Activated T-cell treated with anti-CD3 and anti-CD28 coated beads, Interleukin-2, amount 50 U/mL, for 24 hours (primary cell): ENCODE data around the gene PIH1D1.

ENCODE experiments used
- DNase-seq: peaks from one replicate; pipeline ENCODE4 v3.0.0-alpha.2; 2020
- H3K27ac Mint-ChIP-seq: 2 replicates; pipeline ENCODE4 v1.8.0; 2020; ENCODE audit warnings: mild to moderate bottlenecking, mixed read lengths
- H3K27me3 Mint-ChIP-seq: 2 replicates; pipeline ENCODE4 v1.8.0; 2020; ENCODE audit warnings: mixed read lengths
- H3K36me3 Mint-ChIP-seq: 2 replicates; pipeline ENCODE4 v1.8.0; 2020; ENCODE audit warnings: low read depth, mixed read lengths
- H3K4me1 Mint-ChIP-seq: 2 replicates; pipeline ENCODE4 v1.8.0; 2020; ENCODE audit warnings: low read depth, mixed read lengths
- H3K4me3 Mint-ChIP-seq: 2 replicates; pipeline ENCODE4 v1.8.0; 2020; ENCODE audit warnings: mild to moderate bottlenecking, moderate library complexity, mixed read lengths
- H3K9me3 Mint-ChIP-seq: 2 replicates; pipeline ENCODE4 v1.8.0; 2020; ENCODE audit warnings: mixed read lengths

The PIH1D1 gene

DNA sequence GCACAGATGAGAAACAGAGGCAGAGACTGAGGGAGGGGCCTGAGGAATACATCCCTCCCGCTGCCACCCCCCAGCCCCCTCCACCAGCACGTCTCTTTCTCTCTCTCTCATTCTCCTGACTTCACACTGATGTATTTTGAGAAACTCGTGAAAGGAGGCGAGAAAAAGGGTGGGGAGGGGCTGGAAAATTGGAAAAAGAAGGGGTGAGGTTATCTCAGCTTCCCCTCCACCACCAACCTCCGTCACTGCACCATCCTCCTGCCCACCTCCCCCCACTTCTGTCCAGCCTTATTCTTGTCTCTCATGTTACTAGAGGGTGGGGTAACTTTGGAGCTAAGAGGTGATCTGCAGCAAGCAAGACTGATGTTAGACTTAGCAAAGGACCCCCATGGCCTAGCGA is 11.8 kb downstream of the PIH1D1 start:
- H3K27me3 Mint-ChIP-seq: peaks cover 76% of the 10 kb centered on the region
- H3K4me1 Mint-ChIP-seq: peaks cover 34% of the 10 kb centered on the region
- H3K9me3 Mint-ChIP-seq: no peaks in the 10 kb centered on the region
- H3K27ac Mint-ChIP-seq: no peak overlapping the region
- no peak for DNase-seq
- no peaks in the 10 kb centered on the region for H3K36me3 Mint-ChIP-seq
- H3K4me3 Mint-ChIP-seq: no peak overlapping the region

DNA sequence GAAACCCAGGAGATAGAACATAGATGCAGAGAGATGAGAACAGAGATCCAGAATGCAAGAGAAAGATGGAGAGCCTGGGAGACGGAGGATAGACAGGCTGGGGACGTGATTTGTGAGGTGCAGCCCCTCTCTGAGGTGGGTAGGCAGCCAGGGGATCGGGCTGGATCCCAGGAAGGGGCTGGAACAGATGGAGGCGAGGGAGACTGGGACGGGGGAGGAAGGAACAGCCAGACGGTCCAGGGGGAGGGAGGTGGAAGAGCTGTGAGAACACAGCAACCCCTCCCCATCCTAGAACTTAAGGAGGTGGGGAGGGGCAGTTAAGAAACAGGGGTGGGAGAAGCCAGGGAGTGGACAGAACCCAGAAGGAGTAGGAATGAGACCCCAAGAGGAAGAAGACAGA is 13.4 kb downstream of the PIH1D1 start:
- Mint-ChIP-seq H3K36me3 (no peaks in the 10 kb centered on the region), H3K27me3 (peaks cover 91% of the 10 kb centered on the region), H3K27ac (no peak overlapping the region), H3K4me3 (no peak overlapping the region), H3K9me3 (no peaks in the 10 kb centered on the region), H3K4me1 (peaks cover 30% of the 10 kb centered on the region)
- no peak for DNase-seq

DNA sequence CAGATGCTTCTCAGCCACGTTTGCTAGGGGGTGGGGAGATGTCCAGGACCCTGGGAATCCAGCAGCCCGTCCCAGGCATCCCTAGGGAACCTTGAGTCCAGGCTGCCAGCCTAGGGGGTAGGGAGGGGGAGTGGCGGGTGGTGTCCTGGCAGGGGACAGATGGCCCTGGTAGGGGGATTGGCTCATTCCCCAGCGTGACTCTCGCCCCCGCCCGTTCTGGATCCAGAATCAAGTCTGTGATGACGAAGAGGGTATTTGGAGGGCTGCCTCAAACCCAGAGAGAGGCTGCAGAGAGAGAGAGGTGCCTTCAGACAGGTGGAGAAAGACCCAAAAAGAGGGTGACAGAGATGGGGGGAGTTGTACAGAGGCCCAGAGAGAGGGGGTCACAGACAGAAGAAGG is 14.4 kb downstream of the PIH1D1 start:
- no peak for DNase-seq

DNA sequence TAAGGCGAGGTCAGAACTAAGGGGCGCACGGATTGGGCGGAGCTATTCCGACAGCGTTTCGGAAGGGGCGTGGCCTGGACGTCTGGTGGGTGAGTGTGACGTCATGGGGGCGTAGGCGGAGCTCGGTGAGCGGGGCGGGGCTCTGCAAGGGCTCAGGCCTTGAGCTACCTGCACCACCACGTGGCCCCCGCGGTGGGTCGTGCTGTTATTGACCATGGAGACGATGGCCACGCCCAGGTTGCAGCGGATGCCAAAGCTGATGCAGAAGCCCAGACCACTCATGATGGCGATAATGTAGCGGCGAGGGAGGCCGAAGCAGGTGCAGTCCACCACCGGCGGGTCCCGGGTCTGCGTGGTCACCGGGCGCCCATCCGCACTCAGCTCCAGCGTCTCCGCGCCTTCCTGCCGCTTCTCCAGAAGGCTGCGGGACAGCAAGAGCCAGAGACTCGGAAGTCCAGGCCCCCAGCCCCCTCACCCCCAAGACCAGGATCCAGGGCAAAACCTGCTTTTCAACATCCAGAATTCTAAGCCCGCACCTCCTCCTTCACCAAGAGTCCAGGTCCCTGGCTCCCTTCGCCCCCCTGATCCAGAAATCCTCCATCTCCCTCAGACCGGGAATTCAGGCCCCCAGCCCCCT is 15.1 kb downstream of the PIH1D1 start:
- peak; percentile 73 for DNase-seq
- H3K27me3 Mint-ChIP-seq: peaks cover 93% of the 10 kb centered on the region
- no peaks in the 10 kb centered on the region for H3K36me3 Mint-ChIP-seq
- no peak overlapping the region for H3K4me3 Mint-ChIP-seq
- H3K4me1 Mint-ChIP-seq: peaks cover 28% of the 10 kb centered on the region
- no peaks in the 10 kb centered on the region for H3K9me3 Mint-ChIP-seq
- H3K27ac Mint-ChIP-seq: no peak overlapping the region

More for the DNA sequence above, 14.4 kb downstream of the PIH1D1 start:
- peaks cover 95% of the 10 kb centered on the region for H3K27me3 Mint-ChIP-seq
- H3K9me3 Mint-ChIP-seq: no peaks in the 10 kb centered on the region
- no peak overlapping the region for H3K4me3 Mint-ChIP-seq
- no peak overlapping the region for H3K27ac Mint-ChIP-seq
- no peaks in the 10 kb centered on the region for H3K36me3 Mint-ChIP-seq
- peaks cover 32% of the 10 kb centered on the region for H3K4me1 Mint-ChIP-seq

DNA sequence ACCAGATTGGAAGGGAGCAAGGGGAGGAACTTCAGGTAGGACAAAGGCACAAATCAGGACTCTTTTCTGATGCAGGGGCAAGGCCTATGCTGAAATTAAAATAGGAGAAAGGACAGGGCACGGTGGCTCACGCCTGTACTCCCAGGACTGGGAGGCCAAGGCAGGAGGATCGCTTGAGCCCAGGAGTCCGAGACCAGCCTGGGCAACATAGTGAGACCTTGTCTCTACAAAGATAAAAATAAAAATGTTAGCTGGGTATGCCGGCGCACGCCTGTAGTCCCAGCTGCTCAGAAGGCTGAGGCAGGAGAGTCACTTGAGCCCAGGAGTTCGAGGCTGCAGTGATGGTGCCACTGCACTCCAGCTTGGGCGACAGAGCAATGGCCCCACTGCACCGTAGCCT is 15.9 kb downstream of the PIH1D1 start:
- peaks cover 25% of the 10 kb centered on the region for H3K4me1 Mint-ChIP-seq
- no peak for DNase-seq

DNA sequence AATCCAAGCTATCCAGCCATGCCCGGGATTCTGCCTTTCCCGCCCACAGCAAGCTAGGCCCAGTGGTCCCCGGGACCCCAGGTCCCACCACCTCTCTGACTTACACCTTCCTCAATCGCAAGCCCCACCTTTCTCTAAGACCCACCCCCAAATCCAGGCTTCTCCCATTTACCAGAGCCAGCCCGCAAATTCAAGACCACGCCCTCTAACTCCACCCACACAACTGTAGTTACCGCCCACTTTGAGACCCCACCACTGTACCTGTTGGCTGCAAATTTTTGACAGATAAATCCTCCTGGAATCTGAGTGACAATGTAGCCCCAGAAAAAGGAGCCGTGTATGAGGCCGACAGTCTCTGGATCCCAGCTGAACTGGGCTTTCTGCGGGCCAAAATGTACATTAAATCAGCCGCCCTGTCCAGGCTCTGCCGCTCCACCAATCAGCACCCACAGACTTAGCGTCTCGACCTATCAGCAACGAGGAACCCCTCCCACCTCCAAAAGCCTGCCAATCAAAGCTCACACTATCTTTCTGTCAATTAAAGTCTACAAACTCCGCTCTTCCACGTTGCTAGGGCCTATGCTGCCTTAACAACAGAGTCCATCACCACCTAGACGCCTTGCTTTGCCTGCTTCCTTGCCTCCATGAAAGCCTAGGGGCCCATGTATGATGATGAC is 16.6 kb downstream of the PIH1D1 start:
- Mint-ChIP-seq H3K4me3 (no peak overlapping the region), H3K27me3 (peaks cover 96% of the 10 kb centered on the region), H3K9me3 (no peaks in the 10 kb centered on the region), H3K4me1 (peaks cover 24% of the 10 kb centered on the region), H3K27ac (no peak overlapping the region), H3K36me3 (no peaks in the 10 kb centered on the region)
- no peak for DNase-seq

More for the DNA sequence above, 15.9 kb downstream of the PIH1D1 start:
- Mint-ChIP-seq H3K27ac (no peak overlapping the region), H3K27me3 (peaks cover 96% of the 10 kb centered on the region), H3K36me3 (no peaks in the 10 kb centered on the region), H3K4me3 (no peak overlapping the region), H3K9me3 (no peaks in the 10 kb centered on the region)

DNA sequence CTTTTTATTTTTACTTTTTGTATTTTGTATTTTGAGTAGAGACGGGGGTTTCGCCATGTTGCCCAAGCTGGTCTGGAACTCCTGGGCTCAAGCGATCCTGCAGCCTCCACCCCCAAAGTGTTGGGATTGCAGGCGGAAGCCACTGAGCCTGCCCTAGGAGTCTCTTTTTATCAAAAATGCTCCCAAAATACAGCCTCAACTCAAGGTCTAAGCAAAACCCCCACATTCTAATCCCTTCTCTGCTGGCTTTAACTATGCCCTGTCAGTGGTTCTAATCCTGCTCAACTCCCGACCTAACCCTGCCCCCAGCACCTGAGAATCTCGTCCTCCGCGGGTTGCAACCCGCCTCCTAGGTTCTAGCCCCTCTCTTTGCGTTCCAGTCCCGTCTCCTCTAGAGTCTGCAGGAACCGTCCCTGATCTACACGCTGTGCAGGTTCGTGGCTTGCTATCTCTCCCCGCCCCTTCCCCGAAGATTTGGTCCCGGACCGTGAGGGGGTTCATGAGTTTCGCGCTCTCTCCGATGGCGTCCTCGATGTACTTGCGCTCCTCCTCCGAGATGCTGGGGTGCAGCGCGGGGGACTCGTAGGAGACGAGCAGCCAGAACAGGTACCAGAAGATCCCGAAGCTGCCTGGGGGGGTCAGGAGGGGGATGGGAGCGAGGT is 18.2 kb downstream of the PIH1D1 start:
- peaks cover 31% of the 10 kb centered on the region for H3K4me1 Mint-ChIP-seq
- peaks cover 96% of the 10 kb centered on the region for H3K27me3 Mint-ChIP-seq
- H3K27ac Mint-ChIP-seq: no peak overlapping the region
- no peak for DNase-seq
- no peaks in the 10 kb centered on the region for H3K36me3 Mint-ChIP-seq
- peak overlapping the region; percentile 6 for H3K4me3 Mint-ChIP-seq
- no peaks in the 10 kb centered on the region for H3K9me3 Mint-ChIP-seq

DNA sequence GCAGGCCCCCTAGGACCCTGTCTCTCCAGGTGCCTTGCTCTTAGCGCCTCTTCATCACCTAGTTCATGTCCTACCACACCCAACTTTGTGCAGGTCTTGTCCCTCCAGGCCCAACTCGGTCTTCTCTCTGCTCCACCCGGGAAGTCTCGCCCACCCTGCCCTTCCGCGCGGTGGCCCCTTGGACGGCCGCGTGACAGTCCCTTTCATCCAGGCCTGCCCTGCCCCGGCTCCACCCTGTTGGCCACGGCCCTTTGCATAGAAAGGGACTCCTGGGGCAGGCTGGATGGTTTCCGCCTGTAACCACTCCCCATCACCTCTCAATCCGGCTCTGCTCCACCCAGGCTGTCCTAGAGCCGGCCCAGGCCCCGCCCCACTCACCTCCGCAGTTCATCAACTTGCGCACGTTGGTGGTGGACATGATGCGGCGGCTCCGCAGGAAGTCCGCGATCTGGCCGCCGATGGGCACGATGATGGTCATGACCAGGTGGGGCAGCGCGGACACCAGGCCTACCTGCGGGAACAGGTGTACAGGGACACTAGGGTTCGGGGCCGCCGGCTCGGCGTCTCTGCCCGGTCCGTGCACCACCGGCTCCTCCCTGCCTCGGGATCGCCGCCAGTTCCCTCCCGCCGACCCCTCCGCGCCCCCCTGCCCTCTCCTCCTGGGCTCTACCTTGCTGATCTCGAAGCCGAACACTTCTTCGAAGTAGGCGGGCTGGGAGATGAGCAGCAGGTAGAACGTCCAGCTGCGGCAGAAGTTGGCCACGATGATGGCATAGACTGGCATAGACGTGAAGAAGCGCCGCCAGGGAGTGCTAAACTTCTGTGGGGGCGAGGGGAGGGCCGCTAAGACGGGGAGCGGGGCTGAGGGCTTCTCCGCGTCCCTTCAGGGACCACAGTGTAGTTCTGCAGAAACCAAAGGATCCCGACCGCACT is 19.2 kb downstream of the PIH1D1 start:
- no peaks in the 10 kb centered on the region for H3K9me3 Mint-ChIP-seq
- no peak for DNase-seq
- H3K4me3 Mint-ChIP-seq: no peak overlapping the region
- H3K36me3 Mint-ChIP-seq: no peaks in the 10 kb centered on the region
- peaks cover 94% of the 10 kb centered on the region for H3K27me3 Mint-ChIP-seq
- peaks cover 38% of the 10 kb centered on the region for H3K4me1 Mint-ChIP-seq
- H3K27ac Mint-ChIP-seq: no peak overlapping the region

DNA sequence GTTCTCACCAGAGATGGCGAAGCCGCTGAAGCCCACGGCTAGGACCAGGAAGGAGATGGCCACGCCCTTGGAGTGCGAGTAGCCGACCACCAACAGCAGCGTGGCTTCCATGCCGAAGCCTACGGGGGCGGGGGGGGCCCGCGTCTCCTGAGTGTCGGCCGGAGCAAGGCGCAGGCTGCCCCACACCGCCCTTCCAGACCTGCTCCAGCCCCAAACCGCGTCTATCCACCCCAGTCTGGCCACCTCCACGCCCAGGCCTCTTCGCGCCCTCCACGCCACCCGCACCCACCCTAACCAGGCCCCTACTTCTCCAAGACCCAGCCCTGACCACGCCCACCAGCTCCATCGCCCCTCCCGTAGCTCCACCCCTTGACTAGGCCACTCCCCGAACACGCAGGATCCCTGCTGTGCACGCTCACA is 20.3 kb downstream of the PIH1D1 start:
- H3K4me3 Mint-ChIP-seq: no peak overlapping the region
- H3K27me3 Mint-ChIP-seq: peaks cover 94% of the 10 kb centered on the region
- H3K27ac Mint-ChIP-seq: no peak overlapping the region
- peaks cover 40% of the 10 kb centered on the region for H3K4me1 Mint-ChIP-seq
- no peaks in the 10 kb centered on the region for H3K9me3 Mint-ChIP-seq
- DNase-seq: no peak
- H3K36me3 Mint-ChIP-seq: no peaks in the 10 kb centered on the region

DNA sequence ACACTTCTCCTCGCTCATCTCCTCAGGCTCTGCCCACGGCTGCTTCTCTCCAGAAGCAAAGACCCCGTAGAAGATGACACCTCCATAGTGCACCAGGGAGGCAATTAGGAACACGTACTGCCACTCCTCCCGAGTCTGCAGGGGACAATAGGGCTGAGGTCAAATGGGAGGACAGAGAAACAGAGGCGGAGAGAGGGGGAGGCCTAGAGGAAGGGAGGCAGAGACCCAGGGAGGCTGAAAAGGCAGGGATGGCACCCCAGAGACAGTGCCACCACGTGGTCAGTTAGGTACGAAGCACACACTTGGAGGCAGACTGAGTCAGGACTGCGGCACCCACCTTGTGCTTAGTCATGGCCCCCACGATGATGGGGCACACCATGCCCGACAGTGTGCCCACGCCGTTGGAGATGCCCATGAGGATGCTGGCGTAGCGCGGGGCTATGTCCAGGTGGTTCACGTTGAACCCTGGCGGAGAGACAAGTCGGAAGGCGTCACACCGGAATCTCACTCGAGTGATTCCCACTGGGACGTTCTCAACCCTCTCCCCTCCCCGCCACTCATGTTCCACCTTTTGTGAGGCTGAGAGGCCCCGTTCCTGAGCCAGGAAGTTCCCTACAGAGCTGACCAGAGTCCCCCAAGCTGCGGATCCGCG is 20.8 kb downstream of the PIH1D1 start:
- H3K4me3 Mint-ChIP-seq: no peak overlapping the region
- H3K27ac Mint-ChIP-seq: no peak overlapping the region
- H3K27me3 Mint-ChIP-seq: peaks cover 94% of the 10 kb centered on the region
- no peaks in the 10 kb centered on the region for H3K36me3 Mint-ChIP-seq
- no peaks in the 10 kb centered on the region for H3K9me3 Mint-ChIP-seq
- no peak for DNase-seq
- peaks cover 38% of the 10 kb centered on the region for H3K4me1 Mint-ChIP-seq

DNA sequence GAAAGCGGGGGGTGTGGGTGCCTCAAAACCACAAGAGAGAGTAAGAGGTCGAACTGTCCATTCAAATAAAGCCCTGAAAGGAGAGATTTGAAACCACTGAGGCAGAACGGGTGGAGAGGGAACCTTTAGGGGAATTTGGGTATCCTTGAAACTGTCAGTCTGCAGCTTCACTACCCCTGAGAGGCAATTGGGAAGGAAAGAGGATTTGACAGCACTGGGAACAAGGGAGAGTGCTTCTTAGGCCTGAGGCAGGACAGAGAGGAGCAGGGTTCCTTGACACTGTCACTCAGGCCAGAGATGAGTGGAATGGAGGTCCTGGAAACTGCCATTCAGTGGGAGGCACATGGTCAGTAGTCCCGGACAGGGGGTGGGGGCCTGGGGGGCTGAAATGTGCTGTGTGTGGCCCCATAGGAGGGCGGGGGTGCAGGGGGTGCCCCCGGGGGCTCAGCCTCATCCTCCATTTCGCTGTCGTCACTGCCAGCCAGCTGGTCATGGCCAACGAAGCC is 21.4 kb downstream of the PIH1D1 start:
- H3K27me3 Mint-ChIP-seq: peaks cover 94% of the 10 kb centered on the region
- DNase-seq: no peak
- H3K9me3 Mint-ChIP-seq: no peaks in the 10 kb centered on the region
- H3K27ac Mint-ChIP-seq: no peak overlapping the region
- no peaks in the 10 kb centered on the region for H3K36me3 Mint-ChIP-seq
- H3K4me3 Mint-ChIP-seq: no peak overlapping the region
- peaks cover 38% of the 10 kb centered on the region for H3K4me1 Mint-ChIP-seq

DNA sequence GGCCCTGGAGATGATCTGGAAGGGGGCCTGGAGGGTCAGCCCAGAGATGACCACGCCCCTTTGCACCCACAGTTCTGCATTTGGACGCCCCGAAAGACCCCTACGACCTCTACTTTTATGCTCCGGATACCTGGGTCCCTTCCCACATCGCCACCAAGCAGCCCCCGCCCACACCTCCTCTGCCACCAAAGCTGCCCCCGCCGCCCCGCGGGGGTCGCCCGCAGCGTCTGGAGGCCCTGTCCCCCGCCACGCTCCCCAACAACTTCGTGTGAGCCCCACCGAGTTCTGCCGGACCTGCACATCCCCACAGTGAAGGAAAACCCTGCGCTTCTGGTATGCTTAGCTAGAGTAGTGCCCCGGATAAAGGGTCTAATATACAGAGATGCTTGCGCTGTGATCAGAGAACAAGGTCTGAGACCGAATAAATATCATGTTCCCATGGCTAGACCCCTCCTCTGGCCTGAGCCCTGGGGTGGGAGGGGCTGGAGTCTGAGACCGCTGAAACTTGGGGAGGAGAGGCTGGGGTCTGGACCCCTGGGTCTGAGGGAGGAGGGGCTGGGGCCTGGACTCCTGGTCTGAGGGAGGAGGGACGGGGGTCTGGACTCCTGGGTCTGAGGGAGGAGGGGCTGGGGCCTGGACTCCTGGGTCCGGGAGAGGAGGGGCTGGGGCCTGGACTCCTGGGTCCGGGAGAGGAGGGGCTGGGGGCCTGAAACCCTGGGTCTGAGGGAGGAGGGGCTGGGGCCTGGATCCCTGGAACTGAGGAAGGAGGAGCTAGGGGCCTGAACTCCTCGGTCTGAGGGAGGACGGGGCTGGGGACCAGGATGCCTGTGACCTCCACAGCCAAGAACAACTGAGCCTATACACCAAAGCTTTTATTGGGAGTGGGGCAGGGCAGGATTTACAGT is 22.8 kb downstream of the PIH1D1 start:
- Mint-ChIP-seq H3K36me3 (no peaks in the 10 kb centered on the region), H3K27me3 (peaks cover 93% of the 10 kb centered on the region), H3K4me3 (no peak overlapping the region), H3K9me3 (no peaks in the 10 kb centered on the region), H3K27ac (no peak overlapping the region), H3K4me1 (peaks cover 43% of the 10 kb centered on the region)
- no peak for DNase-seq

DNA sequence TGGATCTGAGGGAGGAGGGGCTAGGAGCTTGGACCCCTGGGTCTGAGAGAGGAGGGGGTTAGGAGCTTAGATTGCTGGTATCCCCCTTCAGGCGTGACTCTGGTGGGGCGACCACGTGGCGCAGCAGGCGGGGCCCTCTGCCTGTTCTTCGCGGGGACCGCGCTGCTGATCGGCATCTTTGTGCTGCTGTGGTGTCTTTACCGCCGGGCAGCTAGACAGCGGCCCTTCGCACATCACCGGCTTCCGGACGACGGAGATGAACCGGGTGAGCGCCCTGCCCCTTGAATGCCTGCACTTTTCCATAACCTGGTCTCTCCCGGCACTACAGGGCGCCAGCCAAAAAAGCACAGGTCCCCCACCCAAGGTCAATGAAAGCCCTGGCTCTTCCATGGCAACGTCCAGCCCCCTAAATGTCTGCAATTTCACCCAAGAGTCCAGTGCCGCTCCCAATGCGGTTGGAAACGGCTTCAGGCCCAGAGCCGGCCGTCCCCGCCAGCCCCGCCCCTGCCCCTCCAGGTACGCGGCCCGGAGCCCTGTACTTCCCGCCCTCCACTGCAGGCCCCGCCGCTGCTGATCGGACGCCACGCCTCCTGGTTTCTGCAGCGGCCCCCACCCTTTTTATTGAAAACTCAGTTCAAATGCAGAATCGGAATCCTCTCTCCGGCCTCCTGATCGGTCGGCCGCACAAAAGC is 23.6 kb downstream of the PIH1D1 start:
- Mint-ChIP-seq H3K36me3 (no peaks in the 10 kb centered on the region), H3K9me3 (no peaks in the 10 kb centered on the region), H3K4me1 (peaks cover 43% of the 10 kb centered on the region), H3K4me3 (peak overlapping the region; percentile 43), H3K27ac (no peak overlapping the region), H3K27me3 (peaks cover 92% of the 10 kb centered on the region)
- DNase-seq: no peak
